Hepatocyte (in vitro differentiated cells): Measurements from ENCODE around the gene ADAMTSL1. TPM values are rescaled to one million over a fixed set of nuclear protein-coding genes. Genes with fewer than 3 reads are reported as not detected.
A peak's percentile ranks its signal among the peaks of the same experiment; 100 is the strongest.

ENCODE experiments used
- DNase-seq: peaks from one replicate; pipeline ENCODE4 v3.0.0-alpha.2; 2016; ENCODE audit warnings: low spot score
- H2AFZ ChIP-seq: fragments of 200-600 bp; sonication (generic); 2 replicates; pipeline ENCODE4 v1.6.0; 2016; ENCODE audit warnings: antibody characterized with exemption, mild to moderate bottlenecking
- H3K27ac ChIP-seq: fragments of 200-600 bp; sonication (generic); 2 replicates; pipeline ENCODE4 v1.5.1; 2016; ENCODE audit warnings: mild to moderate bottlenecking
- H3K27me3 ChIP-seq: fragments of 200-600 bp; sonication (generic); 2 replicates; pipeline ENCODE4 v1.6.1; 2016
- H3K36me3 ChIP-seq: fragments of 200-600 bp; sonication (generic); replicated peaks from 2 replicates; pipeline ENCODE4 v1.5.1; 2016; ENCODE audit warnings: low read depth; ENCODE audit not compliant: insufficient read depth
- H3K4me1 ChIP-seq: fragments of 200-600 bp; sonication (generic); 2 replicates; pipeline ENCODE4 v1.5.1; 2016; ENCODE audit warnings: mild to moderate bottlenecking, moderate library complexity; ENCODE audit not compliant: insufficient read depth
- H3K4me2 ChIP-seq: fragments of 200-600 bp; sonication (generic); 2 replicates; pipeline ENCODE4 v1.6.0; 2016
- H3K4me3 ChIP-seq: fragments of 200-600 bp; sonication (generic); 2 replicates; pipeline ENCODE4 v1.5.1; 2016; ENCODE audit warnings: mild to moderate bottlenecking
- H3K79me2 ChIP-seq: fragments of 200-600 bp; sonication (generic); 2 replicates; pipeline ENCODE4 v1.6.0; 2017; ENCODE audit warnings: mild to moderate bottlenecking
- H3K9me2 ChIP-seq: fragments of 200-600 bp; sonication (generic); replicated peaks from 2 replicates; pipeline ENCODE4 v1.6.0; 2017; ENCODE audit warnings: mild to moderate bottlenecking; ENCODE audit not compliant: insufficient read depth
- H3K9me3 ChIP-seq: fragments of 200-600 bp; sonication (generic); 2 replicates; pipeline ENCODE4 v1.5.1; 2016; ENCODE audit warnings: low read depth, mild to moderate bottlenecking
- H4K20me1 ChIP-seq: fragments of 200-600 bp; sonication (generic); 2 replicates; pipeline ENCODE4 v1.6.0; 2016; ENCODE audit warnings: mild to moderate bottlenecking; ENCODE audit not compliant: insufficient read depth, poor library complexity, severe bottlenecking
- CTCF ChIP-seq: fragments of 200-600 bp; sonication (generic); IDR thresholded peaks from 2 replicates; pipeline ENCODE4 v1.5.1; 2016; ENCODE audit warnings: antibody characterized with exemption, mild to moderate bottlenecking; ENCODE audit not compliant: poor library complexity
- EZH2 ChIP-seq: fragments of 200-600 bp; sonication (generic); IDR thresholded peaks from 2 replicates; pipeline ENCODE4 v1.6.1; 2016; ENCODE audit warnings: antibody characterized with exemption, mild to moderate bottlenecking, borderline replicate concordance
- EZH2phosphoT487 ChIP-seq: fragments of 200-600 bp; sonication (generic); IDR thresholded peaks from one replicate; pipeline ENCODE4 v1.6.1; 2018; ENCODE audit warnings: antibody characterized with exemption, mild to moderate bottlenecking, low read depth, moderate library complexity; ENCODE audit not compliant: unreplicated experiment, severe bottlenecking
- WGBS: methylation state at CpG from one replicate; pipeline ENCODE4 v1.1.6; 2016; ENCODE audit warnings: low lambda C conversion rate; ENCODE audit errors: missing lambda C conversion rate; 5-methylcytosine and 5-hydroxymethylcytosine counted together
- polyA plus RNA-seq: library from polyadenylated mRNA; unstranded; fragments of >200 nt; fragmentation: Nextera tagmentation; extraction: Ambion mirVana; gene quantifications from 2 replicates; pipeline ENCODE4 v1.2.1, GENCODE V29; 2016
- total RNA-seq: library from RNA; depleted of rRNA; stranded (reverse); fragments of >200 nt; gene quantifications from 2 replicates; pipeline ENCODE4 v1.2.3, GENCODE V29; 2014

ADAMTSL1 gene
- total and polyA plus RNA-seq, 2 experiments from 2014 or later = 7.2 to 24.0 TPM

- H3K27ac ChIP-seq = no peak overlapping the region
- no peaks in the 10 kb centered on the region for H3K36me3 ChIP-seq
- TF ChIP-seq EZH2phosphoT487 = no peak
- TF ChIP-seq CTCF = no peak
- no peak for TF ChIP-seq EZH2
- H2AFZ ChIP-seq = no peak overlapping the region
- no peaks in the 10 kb centered on the region for H4K20me1 ChIP-seq
- H3K4me1 ChIP-seq = no peaks in the 10 kb centered on the region
- no peaks in the 10 kb centered on the region for H3K27me3 ChIP-seq
- H3K4me3 ChIP-seq = no peak overlapping the region
- H3K9me3 ChIP-seq = no peaks in the 10 kb centered on the region
- DNase-seq = no peak
- H3K79me2 ChIP-seq = no peaks in the 10 kb centered on the region
- H3K4me2 ChIP-seq = no peak overlapping the region
- no peaks in the 10 kb centered on the region for H3K9me2 ChIP-seq
These were observed 143.0 kb downstream of the ADAMTSL1 start for GRCh38 chr9:18616976-18617375.

GRCh38 chr9:18617759-18618158 lies 143.8 kb downstream of the ADAMTSL1 start:
- H3K9me3 ChIP-seq = no peaks in the 10 kb centered on the region
- no peak for DNase-seq
- H3K27ac ChIP-seq = no peak overlapping the region
- no peaks in the 10 kb centered on the region for H3K9me2 ChIP-seq
- H3K79me2 ChIP-seq = no peaks in the 10 kb centered on the region
- H2AFZ ChIP-seq = no peak overlapping the region
- whole genome bisulfite sequencing = 86% methylated on average over 1 of the region's 1 CpG
- TF ChIP-seq EZH2 (no peak), EZH2phosphoT487 (no peak), CTCF (no peak)
- H3K4me2 ChIP-seq = no peak overlapping the region
- no peaks in the 10 kb centered on the region for H3K27me3 ChIP-seq
- H3K36me3 ChIP-seq = no peaks in the 10 kb centered on the region
- H4K20me1 ChIP-seq = no peaks in the 10 kb centered on the region
- no peaks in the 10 kb centered on the region for H3K4me1 ChIP-seq
- no peak overlapping the region for H3K4me3 ChIP-seq

GRCh38 chr9:18618862-18619261 lies 144.9 kb downstream of the ADAMTSL1 start:
- no peak overlapping the region for H3K4me3 ChIP-seq
- H3K36me3 ChIP-seq = no peaks in the 10 kb centered on the region
- no peaks in the 10 kb centered on the region for H3K9me3 ChIP-seq
- 84% methylated on average over 2 of the region's 2 CpGs for WGBS
- TF ChIP-seq CTCF (no peak), EZH2phosphoT487 (no peak), EZH2 (no peak)
- no peak overlapping the region for H2AFZ ChIP-seq
- H3K79me2 ChIP-seq = no peaks in the 10 kb centered on the region
- no peaks in the 10 kb centered on the region for H3K4me1 ChIP-seq
- no peak overlapping the region for H3K4me2 ChIP-seq
- H3K27me3 ChIP-seq = no peaks in the 10 kb centered on the region
- H3K27ac ChIP-seq = no peak overlapping the region
- H4K20me1 ChIP-seq = no peaks in the 10 kb centered on the region
- DNase-seq = no peak
- H3K9me2 ChIP-seq = no peaks in the 10 kb centered on the region

- H3K9me3 ChIP-seq = no peaks in the 10 kb centered on the region
- H2AFZ ChIP-seq = no peak overlapping the region
- no peaks in the 10 kb centered on the region for H3K9me2 ChIP-seq
- TF ChIP-seq EZH2phosphoT487 = no peak
- no peak for TF ChIP-seq EZH2
- TF ChIP-seq CTCF = no peak
- H3K4me3 ChIP-seq = no peak overlapping the region
- no peak overlapping the region for H3K4me2 ChIP-seq
- no peak overlapping the region for H3K27ac ChIP-seq
- no peaks in the 10 kb centered on the region for H3K4me1 ChIP-seq
- H3K36me3 ChIP-seq = no peaks in the 10 kb centered on the region
- no peaks in the 10 kb centered on the region for H3K79me2 ChIP-seq
- no peaks in the 10 kb centered on the region for H3K27me3 ChIP-seq
- DNase-seq = peak; percentile 23
- 77% methylated on average over 11 of the region's 11 CpGs for WGBS
- no peaks in the 10 kb centered on the region for H4K20me1 ChIP-seq
These were observed 148.4 kb downstream of the ADAMTSL1 start for GRCh38 chr9:18622186-18622836.
